ENCODE results near the gene PRKAG2. TPM values are rescaled to one million over a fixed set of nuclear protein-coding genes. Genes with fewer than 3 reads are reported as not detected.
"Not testable (repeated sequence)": the region's sequence is repeated elsewhere in the genome, so short reads cannot be mapped to it uniquely, and the experiment has no call there.

The PRKAG2 gene
- total RNA-seq, 1 donor from 2014 or later: 14.2 TPM

GRCh38 chr7:151834271-151835035 lies 42.5 kb downstream of the PRKAG2 start:
- DNase-seq: no peak

DNA sequence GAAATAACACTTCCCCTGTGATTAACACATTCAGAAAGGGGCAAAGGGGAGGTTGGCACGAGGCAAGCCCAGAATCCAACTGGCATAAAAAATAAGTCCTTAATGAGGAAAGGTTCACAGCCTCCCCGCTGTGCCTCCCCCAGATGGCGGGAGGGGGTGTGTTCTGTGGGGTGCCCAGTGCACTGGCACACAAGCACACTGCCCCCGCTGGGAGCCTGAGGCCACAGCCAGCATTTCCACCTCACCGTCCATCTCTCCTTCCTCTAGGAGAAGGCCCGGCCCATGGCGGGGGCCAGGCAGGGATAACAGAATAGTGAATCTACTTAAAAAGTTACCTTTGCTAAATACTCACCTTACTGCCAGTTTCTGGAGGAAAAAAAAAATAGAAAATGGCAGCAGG lies 43.2 kb downstream of the PRKAG2 start:
- DNase-seq: no peak

- no peak for DNase-seq
Observed at GRCh38 chr7:151833213-151833651, 43.7 kb downstream of the PRKAG2 start.

DNA sequence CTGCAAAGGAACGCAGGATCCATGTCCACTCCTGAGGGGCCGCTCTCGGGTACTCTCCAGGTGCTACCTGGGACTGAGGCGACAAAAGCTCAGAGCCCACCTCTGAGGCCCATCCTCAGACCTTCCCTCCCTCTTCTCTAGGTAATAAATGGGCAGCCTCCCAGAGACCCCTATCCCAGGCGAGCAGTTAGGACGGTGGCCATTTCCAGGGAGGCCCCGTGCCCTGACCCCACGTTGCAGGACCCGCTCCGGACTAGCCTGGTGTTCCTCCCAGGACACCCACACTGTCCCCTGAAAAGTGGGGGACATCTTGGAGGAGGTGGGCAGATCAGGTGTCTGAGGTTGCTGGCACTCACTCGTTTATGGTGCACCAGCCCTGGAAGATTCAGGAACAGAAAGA lies 44.3 kb downstream of the PRKAG2 start:
- DNase-seq: no peak

DNA sequence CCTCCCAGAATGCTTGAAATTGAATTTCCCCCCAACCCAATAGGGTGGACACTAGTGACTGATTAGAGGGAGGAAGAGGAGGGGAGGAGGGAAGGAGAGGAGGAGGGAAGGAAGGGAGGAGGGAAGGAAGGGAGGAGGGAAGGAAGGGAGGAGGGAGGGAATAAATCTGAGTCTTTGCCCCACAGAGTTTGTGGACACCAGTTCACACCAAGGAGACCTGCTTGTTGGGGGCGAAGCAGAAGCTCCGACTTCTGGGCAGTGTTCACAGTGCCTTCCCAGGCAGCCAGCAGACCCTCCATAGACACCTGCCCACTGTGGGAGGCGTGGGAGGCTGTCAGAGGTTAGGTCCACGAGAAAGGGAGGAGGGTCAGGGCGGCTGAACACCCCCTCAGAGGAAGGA lies 44.8 kb downstream of the PRKAG2 start:
- DNase-seq: no peak

DNA sequence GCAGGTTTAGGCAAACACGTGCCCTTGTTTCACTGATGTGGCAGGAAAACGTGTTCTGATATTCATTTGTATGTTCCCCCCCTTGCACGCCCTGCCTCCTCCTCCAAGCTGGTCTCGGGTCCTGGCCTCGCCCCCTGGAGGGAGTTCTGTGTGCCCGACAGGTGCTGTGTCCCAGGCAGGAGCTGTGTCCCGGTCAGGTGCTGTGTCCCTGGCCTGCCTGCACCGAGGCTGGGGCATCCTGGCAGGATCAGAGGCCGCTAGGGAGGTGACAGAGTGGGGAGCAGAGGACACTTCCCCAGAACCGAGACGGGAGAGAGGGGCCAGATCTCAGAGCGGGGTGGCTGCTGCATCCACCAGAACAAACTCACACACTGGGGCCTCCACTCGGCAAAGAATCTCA lies 45.3 kb downstream of the PRKAG2 start:
- DNase-seq: no peak

DNA sequence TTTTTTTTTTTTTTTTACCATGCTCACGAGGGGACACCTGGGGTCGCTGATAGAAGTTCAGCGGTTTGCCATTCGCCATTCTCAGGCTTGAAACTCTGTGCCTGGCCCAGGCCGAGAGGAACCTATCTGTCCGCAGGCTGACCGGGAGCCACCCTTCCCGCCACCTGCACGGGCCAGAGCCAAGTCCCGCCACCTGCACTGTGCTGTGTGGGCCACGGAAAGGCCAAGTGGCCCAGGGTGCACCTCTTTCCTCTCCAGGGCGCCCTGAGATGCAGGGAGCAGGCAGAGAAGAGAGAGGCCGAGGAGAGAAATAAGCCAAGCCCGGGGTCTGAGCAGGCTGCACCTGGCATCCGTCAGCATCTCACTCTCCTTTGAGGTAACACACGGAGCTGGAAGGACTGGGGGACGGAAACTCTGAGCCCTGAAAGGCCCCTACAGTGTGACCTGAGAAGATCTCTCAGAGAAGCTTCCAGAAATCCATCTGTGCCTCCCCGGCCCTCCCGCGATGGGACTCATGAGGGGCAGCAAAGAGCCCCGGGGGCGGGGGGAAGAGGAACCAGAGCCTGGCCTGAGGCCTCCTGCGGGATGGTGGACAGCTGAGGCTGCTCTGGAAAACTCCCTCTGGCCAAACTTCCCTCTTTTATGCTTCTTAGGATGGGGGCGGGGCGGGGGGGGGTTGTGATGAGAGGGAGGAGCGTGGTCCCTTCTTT lies 46.6 kb downstream of the PRKAG2 start:
- no peak for DNase-seq

- no peak for DNase-seq
Observed at GRCh38 chr7:151829707-151830106, 47.2 kb downstream of the PRKAG2 start.

DNA sequence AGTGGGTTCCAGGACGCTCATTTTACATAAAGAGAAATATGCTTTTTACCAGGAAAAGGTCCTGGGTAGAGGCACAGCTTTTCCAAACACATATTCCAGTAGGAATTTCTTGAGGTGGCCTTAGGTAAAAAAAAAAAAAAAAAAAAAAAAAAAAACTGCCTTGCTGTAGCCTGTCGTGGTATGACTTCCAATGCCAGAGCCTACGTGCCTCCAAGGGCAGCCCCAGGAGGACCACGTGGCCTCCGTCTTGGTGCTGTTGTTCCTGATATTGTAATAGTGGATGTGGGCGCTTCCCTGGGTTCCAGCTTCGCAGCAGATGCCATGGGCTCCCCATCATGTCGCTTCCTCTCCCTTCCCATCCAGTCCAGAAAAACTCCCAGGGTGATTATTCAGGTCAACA lies 49.3 kb downstream of the PRKAG2 start:
- DNase-seq: no peak

GRCh38 chr7:151826316-151826715 lies 50.6 kb downstream of the PRKAG2 start:
- DNase-seq: not testable (repeated sequence)

GRCh38 chr7:151825721-151826120 lies 51.2 kb downstream of the PRKAG2 start:
- peak; percentile 53 for DNase-seq

- peak; percentile 71 for DNase-seq
Observed at GRCh38 chr7:151824373-151824933, 52.5 kb downstream of the PRKAG2 start.

DNA sequence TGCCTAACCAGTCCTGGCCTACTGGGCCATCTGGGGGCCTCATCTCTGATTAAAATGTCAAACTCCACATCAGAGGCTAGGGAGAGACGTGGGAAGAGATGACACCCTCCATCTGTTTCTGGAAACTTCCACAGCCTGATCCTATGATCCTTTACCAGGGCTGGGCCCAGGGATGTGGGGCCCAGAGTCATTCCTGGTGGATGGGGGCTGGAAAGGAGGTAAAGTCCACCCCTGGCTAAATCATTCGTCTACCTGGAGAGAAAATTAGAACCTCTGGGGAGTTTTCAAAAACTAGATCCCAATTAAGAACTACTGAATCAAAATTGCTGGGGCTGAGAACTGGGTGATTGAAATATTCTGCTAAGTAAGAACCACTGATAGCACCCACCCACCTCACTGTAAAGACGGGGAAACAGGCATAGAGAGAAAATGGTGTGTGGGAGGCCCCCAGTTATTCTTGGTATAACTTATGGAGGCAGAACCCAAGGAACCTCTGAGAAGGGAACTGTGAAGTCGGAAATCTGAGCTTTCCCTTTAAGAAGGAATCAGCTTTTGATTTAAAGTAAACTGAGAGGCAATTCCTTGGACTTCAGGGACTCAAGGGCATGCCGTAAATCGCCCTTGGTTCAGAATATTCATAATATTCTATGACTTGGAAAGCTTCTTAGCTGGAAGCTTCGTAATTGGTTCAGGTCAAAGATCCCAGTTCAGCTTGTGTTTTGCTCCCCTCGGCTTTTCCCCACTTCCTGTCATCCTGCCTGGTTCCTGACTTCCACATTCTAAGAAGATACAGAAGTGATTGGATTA lies 53.1 kb downstream of the PRKAG2 start:
- DNase-seq: no peak

- no peak for DNase-seq
Observed at GRCh38 chr7:151822541-151823181, 54.3 kb downstream of the PRKAG2 start.

DNA sequence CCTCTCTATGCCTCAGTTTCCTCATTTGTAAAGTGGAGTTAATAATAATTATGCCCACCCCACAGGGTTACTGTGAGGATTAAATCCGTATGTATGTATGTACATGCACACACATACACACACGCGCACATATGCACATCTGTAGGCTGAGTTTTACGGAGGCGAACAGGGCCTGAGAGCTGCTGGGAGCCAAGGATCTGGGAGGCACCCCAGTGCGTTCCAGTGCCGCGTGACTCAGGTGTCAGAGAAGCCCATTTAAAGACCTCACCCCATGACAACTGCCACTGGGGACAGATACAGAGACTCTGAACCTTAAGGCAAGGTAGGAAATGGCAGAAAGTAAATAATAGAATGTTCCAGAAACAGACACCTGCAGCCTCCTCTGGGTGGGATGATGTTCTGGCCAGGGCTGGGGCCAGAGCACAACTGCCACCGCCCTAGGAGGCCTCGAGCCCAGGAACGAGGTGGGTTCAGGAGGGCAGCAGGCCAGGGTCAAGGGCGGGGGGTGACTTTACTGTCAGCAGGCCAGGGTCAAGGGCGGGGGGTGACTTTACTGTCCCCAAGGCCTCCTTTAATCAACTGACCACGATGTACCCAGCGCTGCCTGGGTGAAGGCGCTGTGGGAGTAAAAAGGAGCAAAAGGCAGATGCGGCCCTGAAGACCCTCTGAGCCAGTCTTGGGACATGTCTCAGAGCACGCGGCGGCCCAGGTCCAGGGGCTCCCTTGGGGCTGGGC lies 54.9 kb downstream of the PRKAG2 start:
- no peak for DNase-seq

DNA sequence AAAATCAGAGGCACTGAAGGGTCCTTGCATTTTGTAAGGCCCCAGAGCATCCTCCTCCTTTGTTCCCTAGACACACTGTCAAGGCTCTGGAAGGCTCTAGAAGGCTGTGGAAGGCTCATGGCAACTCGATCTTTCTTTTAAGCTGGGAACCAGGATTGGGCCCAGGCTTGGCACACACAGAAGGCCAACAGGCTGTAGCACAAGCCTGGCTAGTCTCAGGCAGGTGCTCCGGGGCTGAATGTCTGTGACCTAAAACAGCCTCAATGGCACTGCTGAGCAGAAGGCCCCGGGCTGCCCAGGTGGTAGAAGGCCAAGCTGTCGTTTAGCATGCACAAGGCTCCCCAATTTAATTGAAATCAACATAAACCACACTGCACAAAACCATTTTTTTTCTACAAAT lies 55.7 kb downstream of the PRKAG2 start:
- DNase-seq: no peak

DNA sequence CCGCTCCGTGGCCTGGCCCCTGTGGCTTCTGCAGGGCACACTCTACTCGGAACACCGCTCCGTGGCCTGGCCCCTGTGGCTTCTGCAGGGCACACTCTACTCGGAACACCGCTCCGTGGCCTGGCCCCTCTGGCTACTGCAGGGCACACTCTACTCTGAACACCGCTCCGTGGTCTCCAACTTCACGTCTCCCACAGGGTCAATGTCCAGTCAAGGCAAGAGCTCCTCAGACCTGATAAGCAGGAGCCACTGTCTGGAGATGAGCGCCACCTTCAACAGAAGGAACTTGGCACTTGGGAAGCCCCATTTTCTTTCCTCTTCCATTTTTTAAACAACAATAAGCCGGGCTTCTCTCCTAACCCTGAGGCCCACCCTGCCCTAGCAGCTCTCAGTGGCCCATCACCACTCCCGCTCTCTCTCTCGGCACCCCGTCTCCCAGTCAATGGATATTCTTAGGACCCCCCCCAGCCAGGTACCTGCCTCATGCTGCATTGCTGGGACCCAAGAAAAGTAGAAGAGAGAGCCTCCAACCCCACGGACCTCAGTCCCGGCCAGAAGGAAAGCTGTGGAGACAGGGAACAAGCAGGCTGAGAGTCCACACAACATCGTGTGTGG lies 56.3 kb downstream of the PRKAG2 start:
- DNase-seq: no peak

GRCh38 chr7:151819866-151820265 lies 57.0 kb downstream of the PRKAG2 start:
- peak; percentile 62 for DNase-seq

DNA sequence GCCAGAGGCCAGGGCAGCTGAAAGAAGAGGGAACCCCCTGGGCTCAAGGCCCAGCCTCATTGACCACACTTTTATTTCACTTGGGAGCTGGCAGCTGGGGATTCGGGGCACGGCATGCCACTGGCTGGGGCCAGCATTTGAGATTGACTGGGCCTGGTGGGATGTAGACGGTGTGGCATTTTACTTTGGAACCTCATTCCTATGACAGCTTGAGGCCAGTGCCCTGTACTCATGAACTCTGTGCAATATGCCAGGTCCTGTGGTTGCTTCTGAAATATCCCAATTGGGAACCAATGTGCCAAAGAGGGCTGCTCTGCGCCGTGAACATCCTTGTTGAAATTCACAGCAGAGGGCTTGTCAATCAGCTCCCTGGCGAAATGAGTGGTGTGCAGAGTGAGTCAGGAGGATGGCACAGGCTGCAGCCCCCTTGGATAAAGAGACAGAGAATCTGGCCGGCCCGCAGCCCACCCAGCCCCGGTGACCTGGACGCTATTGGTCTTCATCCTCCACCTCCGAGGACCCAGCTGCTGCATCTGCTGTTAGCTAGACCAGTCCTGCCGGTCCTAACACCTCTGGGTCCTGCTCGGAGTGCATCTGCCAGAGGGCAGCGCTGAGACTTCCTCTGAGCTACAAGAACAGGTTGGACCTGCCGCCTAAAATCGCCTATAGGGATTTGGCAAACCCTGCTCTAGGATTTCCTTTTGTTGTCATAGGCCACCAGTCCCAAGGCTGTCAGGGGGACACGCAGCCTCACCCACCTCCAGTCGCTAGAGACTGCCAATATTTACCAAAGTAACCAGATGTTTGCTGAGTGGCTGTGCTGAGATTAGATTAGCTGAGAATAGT lies 58.0 kb downstream of the PRKAG2 start:
- no peak for DNase-seq
